Stimulated activated naive CD8-positive, alpha-beta T cell treated with anti-CD3 and anti-CD28 coated beads, Interleukin-15, Interleukin-2, amounts not matched to agents 100 U/mL and 50 U/mL, for 24 hours (primary cell): ENCODE results near the gene HAND2.

Experiments
- ATAC-seq: fragments of 150-1000 bp; cut with Tn5 transposase; one replicate; pipeline ENCODE4 v1.10.0; 2021
- DNase-seq: peaks from one replicate; pipeline ENCODE4 v3.0.0; 2021

HAND2 gene

DNA sequence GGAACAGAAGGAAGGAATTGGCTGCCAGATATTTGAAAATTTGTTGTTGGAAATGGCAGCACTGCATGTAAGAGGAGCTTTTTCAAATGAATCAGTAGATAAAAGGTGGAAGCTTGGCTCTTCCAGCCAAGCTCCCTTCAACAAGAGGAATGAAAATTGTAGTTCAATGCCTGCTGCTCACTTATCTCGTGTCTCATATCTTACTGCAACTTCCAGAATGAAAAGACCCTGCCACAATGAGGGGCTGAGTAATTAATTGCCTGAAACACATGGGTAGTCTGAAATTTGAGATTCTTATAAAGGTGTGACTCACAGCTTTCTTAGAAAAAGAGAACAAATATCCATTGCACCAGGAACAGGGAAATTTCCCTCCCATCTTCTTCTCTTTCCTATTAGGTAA, 53.0 kb downstream of the HAND2 start:
- DNase-seq, result no peak

More for the DNA sequence above, 53.0 kb downstream of the HAND2 start:
- ATAC-seq, result no peak
